Progenitor cell of endocrine pancreas (in vitro differentiated cells): Measurements from ENCODE around the gene CSPG5. TPM values are rescaled to one million over a fixed set of nuclear protein-coding genes. Genes with fewer than 3 reads are reported as not detected.

Experiments
- DNase-seq: peaks from one replicate; pipeline ENCODE4 v3.0.0; 2021; ENCODE audit warnings: low spot score; ENCODE audit not compliant: unreplicated experiment
- H3K27ac Mint-ChIP-seq: 2 replicates; pipeline ENCODE4 v1.8.0; 2021; ENCODE audit warnings: mild to moderate bottlenecking, moderate library complexity, mixed read lengths
- H3K27me3 Mint-ChIP-seq: 2 replicates; pipeline ENCODE4 v1.8.0; 2021; ENCODE audit warnings: mixed read lengths
- H3K36me3 Mint-ChIP-seq: 2 replicates; pipeline ENCODE4 v1.8.0; 2022; ENCODE audit warnings: mixed read lengths; ENCODE audit not compliant: insufficient read depth
- H3K4me1 Mint-ChIP-seq: 2 replicates; pipeline ENCODE4 v1.8.0; 2021; ENCODE audit warnings: low read depth, mixed read lengths
- H3K4me3 Mint-ChIP-seq: 2 replicates; pipeline ENCODE4 v1.8.0; 2021; ENCODE audit warnings: low read depth, mild to moderate bottlenecking, moderate library complexity, mixed read lengths
- H3K9me3 Mint-ChIP-seq: 2 replicates; pipeline ENCODE4 v1.8.0; 2021; ENCODE audit warnings: low read depth, mixed read lengths
- long read RNA-seq: library from polyadenylated mRNA; unstranded; transcript quantifications from one replicate; pipeline ENCODE4 v2.0.0, GENCODE V29; 2020
- total RNA-seq: library from RNA; stranded (reverse); gene quantifications from 2 replicates; pipeline ENCODE4 v1.2.1, GENCODE V29; 2021
- TF ChIP-seq, protein P1 (sequence below): fragments of 200-600 bp; sonication (generic); IDR thresholded peaks from one replicate; pipeline ENCODE4 v1.5.0; 2021; ENCODE audit warnings: antibody characterized with exemption, mild to moderate bottlenecking; ENCODE audit not compliant: unreplicated experiment

CSPG5 gene, protein sequence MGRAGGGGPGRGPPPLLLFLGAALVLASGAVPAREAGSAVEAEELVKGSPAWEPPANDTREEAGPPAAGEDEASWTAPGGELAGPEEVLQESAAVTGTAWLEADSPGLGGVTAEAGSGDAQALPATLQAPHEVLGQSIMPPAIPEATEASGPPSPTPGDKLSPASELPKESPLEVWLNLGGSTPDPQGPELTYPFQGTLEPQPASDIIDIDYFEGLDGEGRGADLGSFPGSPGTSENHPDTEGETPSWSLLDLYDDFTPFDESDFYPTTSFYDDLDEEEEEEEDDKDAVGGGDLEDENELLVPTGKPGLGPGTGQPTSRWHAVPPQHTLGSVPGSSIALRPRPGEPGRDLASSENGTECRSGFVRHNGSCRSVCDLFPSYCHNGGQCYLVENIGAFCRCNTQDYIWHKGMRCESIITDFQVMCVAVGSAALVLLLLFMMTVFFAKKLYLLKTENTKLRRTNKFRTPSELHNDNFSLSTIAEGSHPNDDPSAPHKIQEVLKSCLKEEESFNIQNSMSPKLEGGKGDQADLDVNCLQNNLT
- total RNA-seq, result 1.7 and 2.5 TPM in 2 replicates
- long read RNA-seq, result 0 reads

DNA sequence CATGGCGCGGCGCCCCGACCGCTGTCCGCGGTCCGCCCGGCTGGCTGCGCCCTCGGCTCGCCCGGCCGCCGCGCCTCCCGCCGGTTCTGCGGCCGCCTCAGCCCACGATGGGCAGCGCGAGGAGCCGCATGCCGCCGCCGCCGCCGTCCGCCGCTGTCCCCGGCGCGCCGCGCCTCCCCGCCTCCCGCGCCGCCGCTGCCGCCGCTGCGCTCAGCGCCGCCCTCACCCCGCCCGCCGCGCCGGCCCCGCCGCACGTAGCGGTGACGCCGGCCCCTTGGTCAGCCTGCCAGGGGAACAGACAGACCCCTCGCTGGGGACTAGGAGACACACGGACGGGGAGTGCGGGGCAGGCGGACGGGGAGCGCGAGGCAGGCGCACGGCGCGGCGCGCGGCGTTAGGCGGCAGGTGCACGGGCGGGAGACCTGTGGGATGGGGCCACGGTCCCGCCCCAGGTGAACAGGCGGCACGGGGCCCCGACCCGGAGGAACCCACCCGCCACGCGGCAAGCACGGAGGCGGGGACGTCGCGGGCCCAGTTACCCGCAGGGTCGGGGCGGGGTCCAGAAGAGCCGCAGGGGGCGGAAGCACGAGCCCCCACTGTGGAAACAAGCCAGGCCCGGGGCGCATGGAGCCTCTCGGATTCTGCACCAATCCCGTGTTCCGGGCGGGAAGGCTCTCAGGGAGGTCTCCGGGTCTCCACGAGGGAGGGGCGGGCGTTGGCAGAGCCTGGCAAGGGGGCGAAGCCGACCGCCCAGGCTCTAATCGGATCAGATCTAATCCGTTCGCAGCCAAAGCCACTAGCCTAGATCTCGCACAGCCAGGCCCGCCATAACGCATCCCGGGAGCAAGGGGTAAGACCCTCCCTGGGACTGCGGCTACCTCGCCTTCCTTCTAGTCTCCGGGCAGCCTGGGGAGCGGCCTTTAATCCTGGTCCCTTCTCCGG, at the start of gene CSPG5:
Gene CSPG5, minus strand, starts transcription at position 175 of the 942 bp plus-strand sequence. Its CDS starts 172 bp downstream, at position 3.
- H3K9me3 Mint-ChIP-seq, result no peaks in the 10 kb centered on the region
- TF ChIP-seq, protein P1, sequence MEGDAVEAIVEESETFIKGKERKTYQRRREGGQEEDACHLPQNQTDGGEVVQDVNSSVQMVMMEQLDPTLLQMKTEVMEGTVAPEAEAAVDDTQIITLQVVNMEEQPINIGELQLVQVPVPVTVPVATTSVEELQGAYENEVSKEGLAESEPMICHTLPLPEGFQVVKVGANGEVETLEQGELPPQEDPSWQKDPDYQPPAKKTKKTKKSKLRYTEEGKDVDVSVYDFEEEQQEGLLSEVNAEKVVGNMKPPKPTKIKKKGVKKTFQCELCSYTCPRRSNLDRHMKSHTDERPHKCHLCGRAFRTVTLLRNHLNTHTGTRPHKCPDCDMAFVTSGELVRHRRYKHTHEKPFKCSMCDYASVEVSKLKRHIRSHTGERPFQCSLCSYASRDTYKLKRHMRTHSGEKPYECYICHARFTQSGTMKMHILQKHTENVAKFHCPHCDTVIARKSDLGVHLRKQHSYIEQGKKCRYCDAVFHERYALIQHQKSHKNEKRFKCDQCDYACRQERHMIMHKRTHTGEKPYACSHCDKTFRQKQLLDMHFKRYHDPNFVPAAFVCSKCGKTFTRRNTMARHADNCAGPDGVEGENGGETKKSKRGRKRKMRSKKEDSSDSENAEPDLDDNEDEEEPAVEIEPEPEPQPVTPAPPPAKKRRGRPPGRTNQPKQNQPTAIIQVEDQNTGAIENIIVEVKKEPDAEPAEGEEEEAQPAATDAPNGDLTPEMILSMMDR, result no peak
- H3K4me1 Mint-ChIP-seq, result no peaks in the 10 kb centered on the region
- peak; percentile 30 for DNase-seq
- peak within 1 kb of the TSS; percentile 57 for H3K4me3 Mint-ChIP-seq
- H3K27me3 Mint-ChIP-seq, result peaks cover 48% of the 10 kb centered on the region
- H3K27ac Mint-ChIP-seq, result no peak within 1 kb of the TSS
- peaks cover 2% of the 10 kb centered on the region for H3K36me3 Mint-ChIP-seq

DNA sequence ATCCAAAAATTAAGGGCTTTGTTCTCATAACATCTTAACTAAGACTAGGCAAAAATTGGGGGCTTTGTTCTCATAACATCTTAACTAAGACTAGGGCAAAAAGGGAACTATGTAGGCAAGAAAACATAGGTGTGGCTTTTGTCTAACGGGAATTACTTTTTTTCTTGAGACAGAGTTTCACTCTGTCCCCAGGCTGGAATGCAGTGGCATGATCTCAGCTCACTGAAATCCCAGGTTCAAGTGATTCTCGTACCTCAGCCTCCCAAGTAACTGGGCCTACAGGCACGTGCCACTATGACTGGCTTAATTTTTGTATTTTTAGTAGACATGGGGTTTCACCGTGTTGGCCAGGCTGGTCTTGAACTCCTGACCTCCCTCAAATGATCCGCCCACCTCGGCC, 49.8 kb upstream of the CSPG5 start:
- no peaks in the 10 kb centered on the region for H3K4me1 Mint-ChIP-seq
- no peaks in the 10 kb centered on the region for H3K9me3 Mint-ChIP-seq
- no peak for DNase-seq
- peak overlapping the region; percentile 75 for H3K27ac Mint-ChIP-seq
- TF ChIP-seq, protein P1, result no peak
- H3K4me3 Mint-ChIP-seq, result no peak overlapping the region
- H3K27me3 Mint-ChIP-seq, result no peaks in the 10 kb centered on the region
- peaks cover 39% of the 10 kb centered on the region for H3K36me3 Mint-ChIP-seq

DNA sequence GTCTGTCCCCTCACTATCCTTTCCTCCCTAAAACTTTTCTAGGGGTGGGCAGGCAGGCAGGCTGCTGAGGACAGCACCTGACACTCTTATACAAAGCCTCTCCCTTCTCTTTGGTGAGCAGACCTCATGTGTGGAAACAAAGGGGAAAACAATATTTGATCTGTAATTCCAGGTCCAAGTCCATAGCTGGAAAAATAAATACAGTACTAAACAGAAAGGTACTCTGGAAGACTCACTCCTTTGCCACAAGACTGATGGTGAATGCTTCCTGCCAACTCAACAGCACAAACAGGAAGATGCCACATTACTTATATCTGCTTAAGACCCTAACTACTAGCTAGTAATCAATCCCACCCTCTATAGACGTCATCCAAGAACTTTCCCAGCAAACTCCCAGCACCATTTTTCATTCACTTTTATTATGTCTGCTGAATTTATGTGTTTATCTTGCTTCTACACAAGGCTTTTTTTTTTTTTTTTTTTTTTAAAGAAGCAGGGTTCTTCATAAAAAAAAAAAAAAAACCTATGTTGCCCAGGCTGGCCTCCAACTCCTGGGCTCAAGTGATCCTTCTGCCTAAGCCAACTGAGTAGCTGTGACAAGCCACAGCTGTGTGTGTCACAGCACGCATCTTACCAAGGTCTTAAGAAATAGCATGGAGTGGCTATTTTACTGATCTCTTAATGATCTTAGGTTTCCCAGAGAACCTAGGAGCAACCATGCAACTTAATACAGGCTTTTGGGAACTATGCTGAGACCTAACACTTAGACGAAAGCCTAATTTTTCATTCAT, 44.2 kb upstream of the CSPG5 start:
- H3K4me3 Mint-ChIP-seq, result no peak overlapping the region
- H3K9me3 Mint-ChIP-seq, result no peaks in the 10 kb centered on the region
- peak overlapping the region; percentile 88 for H3K27ac Mint-ChIP-seq
- H3K27me3 Mint-ChIP-seq, result no peaks in the 10 kb centered on the region
- peaks cover 39% of the 10 kb centered on the region for H3K36me3 Mint-ChIP-seq
- no peak for DNase-seq
- TF ChIP-seq, protein P1, result no peak
- peaks cover 7% of the 10 kb centered on the region for H3K4me1 Mint-ChIP-seq

DNA sequence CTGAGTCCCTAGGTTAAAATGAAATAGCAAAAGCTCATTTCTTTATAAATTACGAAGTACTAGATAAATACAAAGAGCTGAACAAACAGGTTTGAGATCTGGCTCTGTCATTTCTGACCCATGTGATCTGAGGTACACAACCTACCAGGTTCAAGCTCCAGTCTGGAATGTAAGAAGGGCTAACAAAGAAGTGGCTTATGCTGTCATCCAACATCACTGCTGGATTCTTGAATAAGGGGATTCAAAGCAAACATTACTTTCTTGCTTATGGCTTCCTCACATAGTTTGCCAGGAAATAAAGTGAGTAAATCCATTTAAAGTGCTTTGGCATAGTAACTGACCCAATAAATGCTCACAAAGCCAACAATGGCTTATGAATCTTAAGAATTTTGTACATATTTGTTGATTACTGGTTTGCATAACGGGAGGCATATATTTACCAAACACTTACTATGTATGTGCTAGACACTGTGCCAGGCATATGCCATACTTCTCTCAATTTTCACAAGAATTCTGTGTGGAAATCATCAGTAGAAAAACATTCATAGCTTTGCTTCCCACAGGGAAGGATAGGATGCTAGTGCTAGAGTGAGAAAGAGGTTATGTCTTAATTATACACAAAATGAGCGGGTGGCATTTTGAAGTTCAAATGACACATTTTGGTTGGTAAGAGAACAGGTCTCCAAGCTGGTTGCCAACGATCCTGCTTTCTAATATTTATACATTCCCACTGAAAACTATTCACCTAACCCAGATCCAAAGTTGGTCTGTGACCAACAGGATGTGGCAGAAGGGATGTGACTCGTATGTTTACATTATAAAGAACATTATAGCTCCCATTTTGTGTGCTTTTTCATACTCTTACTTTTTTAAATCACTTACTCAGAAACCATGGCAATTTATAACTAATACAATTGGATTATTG, 38.7 kb upstream of the CSPG5 start:
- TF ChIP-seq, protein P1, result no peak
- Mint-ChIP-seq H3K27me3 (no peaks in the 10 kb centered on the region), H3K4me1 (peaks cover 10% of the 10 kb centered on the region), H3K4me3 (no peak overlapping the region), H3K36me3 (peaks cover 31% of the 10 kb centered on the region), H3K27ac (peak overlapping the region; percentile 37), H3K9me3 (no peaks in the 10 kb centered on the region)
- no peak for DNase-seq
